Measurements from ENCODE around the gene CHN1.
A peak's percentile ranks its signal among the peaks of the same experiment; 100 is the strongest.

The CHN1 gene

DNA sequence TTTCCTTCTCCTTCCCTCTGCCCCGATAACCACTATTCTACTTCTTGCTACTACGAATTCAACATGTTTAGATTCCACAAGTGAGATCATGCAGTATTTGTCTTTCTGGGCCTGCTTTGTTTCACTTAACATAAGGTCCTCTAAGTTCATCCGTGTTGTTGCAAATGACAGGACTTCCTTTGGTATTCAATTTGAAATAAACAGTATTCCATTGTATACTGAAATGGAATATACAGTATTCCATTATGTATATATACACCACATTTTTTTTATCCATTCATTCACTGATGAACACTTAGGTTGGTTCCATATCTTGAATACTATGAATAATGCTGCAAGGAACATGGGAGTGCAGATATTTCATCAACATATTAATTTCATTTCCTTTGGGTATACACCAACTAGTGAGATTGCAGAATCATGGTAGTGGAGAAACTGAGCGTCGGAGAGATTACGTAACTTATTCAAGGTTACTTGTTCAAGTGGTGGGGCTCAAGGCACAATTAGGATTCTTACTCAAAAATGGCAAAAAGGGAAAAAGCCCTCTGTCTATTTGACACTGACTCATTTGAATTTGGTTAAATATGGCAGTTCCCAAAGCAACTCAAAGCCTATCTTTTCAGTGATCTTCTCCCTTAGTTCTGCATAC lies 85.1 kb downstream of the CHN1 start:
- no peak for DNase-seq

DNA sequence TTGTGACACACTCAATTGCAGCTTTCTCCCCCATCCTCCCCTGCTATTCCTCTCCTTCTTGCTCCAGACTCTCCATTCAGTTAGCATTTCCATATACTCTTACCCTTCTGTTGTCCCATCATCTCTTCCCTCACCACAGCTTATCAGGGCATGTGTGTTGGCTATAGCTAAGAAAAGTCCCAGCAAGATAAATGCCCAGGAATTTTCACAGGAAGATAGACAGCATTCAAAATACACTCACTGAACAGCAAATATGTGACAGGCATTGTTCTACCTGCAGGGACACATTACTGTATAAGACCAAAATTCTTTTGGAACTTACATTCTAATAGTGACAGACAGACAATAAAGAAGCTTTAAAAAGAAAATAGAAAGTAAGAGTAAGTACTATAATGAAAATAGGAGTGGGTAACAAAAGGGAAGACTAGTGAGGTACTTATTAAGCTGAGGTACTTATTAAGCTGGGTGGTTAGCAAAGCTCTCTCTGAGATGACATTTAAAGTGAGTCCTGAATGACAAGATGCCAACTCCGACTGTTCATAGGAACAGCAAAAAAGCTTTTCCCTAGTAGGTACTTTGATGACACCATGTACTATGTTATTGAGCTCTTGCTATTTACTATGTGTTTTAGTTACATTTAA lies 86.2 kb downstream of the CHN1 start:
- no peak for DNase-seq

DNA sequence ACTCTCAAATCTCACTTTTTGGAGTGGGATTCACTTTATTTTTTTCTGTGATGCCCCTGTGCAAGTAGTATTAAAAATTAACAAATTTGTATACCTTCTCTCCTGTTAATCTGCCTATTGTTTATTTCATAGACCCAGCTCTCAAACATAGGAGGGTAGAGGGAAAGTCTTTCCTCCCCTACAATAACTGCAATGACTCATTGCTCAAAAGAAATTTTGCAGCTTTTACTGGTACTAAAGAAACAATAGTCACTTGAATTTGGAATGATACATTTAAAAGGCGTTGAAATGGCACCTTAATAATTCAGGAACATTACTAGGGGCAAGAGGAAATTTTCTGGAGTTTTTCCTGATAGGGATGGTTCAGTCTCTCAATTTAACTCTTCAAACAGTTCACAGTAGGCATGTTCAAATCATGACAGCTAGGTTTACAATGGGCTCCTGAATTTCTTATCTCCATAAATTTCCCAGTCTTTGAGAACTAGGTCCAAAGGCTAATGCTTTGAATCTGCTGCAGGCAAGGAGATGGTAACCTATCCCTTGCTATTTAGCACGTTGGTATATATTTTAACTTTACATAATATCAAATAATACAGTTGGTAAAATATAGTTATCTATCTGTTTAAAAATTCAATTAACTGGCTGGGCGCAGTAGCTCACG lies 88.8 kb downstream of the CHN1 start:
- DNase-seq, result no peak

DNA sequence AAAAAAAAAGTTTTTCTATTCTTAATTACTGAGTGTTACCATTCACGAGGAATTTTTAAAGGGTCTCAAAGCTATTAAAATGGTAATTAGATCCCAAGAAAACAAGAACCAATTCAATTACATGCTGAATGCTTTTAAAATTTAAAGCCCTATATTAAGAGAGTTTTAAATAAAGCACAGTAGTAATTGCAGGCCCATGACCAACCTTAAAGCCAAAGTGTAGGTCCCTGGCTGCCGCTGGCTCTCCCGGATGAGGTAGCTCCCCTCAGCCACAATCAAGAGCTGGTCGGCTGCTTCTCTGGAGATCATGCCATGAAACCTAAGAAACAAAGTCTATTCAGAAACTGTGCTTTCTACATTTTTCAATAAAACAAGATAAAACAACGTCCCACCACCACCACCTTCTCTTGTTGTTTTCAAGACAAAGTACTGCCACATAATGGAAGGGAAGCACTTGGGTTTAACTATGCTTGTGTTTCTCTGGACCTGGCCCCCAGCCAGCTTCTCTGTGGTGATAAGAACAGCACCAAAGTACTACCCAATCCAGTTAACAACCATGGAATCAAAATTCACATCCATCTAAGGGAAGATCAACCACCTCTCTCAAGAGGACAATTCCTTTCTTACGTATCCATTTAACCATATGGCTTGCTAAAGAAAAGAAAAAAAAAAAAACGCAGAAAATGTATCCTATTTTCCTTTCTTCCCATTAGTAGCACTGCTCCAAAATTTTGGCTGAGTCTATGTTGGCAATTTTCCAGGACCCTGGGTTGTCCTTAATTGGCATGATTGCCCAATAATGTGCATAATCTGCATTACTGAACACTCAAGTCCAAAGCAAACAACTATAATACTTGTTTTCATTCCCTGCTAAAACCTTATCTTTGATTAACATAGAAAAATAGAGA lies 90.1 kb downstream of the CHN1 start:
- DNase-seq, result no peak

DNA sequence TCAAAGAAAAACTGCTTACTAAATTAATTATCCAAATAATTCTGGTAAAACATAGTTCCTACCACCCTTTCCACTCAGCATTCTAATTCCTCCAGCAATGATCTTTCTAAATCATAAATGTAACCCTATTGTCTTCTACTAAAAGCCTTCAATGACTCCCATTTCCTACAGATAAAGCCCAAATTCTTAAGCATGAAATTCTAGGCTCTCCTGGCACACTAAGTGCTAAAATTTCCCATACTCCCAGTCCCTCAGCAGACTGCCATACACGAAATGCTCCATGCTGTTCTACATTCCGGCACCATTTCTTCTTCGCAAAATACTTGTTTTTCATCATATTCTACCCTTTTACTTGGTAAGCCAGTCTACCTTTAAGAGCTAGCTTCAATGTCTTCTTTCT lies 96.9 kb downstream of the CHN1 start:
- DNase-seq, result no peak

DNA sequence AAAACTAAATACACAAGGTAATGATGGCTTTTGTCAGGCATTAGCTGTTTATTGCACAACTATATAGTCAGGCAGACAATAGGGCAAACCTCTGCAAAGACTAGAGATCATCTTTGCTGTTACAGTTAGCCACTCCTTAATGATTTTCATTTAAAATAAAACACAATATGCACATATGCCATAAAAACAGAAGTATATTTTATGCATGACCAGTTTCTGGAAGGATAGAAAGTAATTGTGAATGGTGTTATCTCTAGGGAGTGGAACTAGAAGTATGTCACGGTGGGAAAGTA lies 102.0 kb downstream of the CHN1 start:
- no peak for DNase-seq

DNA sequence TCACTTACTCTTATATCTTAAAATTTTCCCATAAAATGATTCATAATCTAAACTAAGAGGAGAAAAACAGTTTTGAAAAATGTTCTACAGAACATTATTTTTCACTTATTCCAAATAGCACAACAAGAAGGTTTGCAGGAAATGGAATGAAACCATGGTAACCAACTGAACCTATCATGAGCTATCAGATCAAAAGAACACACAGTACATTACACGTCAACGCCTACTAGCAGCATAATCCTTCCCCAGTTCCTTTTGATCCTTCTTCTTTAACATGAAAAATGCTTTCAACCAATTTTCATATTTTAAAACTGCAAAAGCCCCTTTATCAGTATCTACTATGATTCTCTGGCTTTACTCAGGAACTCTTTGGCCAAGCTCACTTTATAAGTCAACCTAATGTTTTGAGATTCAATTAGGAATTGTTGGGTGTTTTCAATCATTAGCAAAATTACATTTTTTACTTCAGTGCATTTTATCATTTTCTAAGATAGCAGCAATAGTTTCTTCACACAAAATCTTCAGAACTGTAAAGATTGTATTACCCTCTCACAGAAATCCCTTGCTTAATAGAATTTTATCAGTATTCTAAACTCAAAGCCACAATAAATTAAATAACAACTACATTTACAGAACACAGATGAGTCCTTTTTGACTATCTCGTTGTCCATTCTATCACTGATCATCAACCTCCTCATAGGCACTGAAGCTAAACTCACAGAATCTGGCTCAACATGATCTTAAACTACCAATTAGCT lies 102.5 kb downstream of the CHN1 start:
- no peak for DNase-seq

DNA sequence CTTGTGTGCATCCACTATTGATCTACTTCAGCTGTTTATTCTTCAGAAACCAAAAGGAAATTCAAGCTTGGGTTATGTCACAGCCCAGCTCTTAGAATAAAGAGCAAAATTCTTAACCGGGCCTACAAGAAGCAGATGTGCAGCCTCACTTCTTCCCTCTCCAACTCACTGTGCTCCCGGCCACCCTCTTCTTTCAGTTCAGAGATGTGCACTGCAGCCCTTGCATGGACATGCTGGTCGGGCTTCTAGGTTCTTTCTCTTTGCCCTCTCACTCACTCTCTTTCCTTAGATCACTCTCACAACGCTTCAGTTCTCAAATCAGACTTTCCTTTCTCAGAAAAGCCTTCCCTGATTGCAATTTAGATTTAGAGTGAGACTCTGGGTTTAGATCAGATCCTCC lies 104.1 kb downstream of the CHN1 start:
- DNase-seq, result peak in 1 of 5 donors; percentile 23

DNA sequence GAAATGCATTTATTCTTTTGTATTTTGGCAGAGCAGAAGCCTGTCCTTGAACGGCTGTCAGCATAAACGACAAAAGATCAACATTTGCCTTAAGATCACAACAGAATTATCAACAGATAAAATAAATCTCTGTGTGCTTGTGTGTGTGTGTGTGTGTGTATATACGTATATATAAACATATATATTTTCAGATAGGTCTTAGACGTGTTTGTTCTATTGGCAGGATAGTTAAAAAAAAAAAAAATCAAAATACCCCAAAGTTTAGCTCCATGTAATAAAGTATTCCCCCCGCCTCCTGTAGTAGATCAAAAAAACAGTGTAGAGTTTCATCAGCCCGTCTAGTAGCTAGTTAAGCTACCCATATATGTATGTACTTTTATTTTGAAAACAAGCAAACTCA lies 107.9 kb downstream of the CHN1 start:
- no peak for DNase-seq

DNA sequence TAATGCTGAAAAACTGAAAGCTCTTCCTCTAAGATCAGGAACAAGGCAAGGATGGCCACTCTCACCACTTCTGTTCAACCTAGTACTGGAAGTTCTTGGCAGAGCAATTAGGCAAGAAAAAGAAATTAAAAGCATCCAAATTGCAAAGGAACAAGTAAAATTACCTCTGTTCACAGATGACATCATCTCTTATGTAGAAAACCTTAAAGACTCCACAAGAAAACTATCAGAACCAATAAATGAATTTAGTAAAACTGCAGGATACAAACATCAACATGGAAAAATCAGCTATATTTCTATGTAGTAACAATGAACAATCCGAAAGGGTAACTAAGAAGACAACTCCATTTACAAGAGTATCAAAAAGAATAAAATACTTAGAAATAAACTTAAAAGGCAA lies 112.2 kb downstream of the CHN1 start:
- DNase-seq, result no peak

DNA sequence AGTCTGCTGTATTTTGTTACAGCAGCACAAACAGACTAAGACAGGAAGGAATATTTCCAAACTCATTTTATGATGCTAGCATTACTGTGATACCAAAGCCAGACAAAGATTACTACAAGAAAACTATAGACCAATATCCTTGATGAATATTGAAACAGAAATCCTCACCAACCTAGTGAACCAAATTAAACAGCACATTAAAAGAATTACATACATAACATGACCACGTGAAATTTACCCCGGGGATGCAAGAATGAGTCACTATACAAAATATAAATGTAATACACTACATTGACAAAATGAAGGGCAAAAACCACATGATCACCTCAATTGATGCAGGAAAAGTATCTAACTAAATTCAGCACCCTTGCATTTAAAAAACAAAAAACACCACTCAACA lies 112.6 kb downstream of the CHN1 start:
- no peak for DNase-seq

DNA sequence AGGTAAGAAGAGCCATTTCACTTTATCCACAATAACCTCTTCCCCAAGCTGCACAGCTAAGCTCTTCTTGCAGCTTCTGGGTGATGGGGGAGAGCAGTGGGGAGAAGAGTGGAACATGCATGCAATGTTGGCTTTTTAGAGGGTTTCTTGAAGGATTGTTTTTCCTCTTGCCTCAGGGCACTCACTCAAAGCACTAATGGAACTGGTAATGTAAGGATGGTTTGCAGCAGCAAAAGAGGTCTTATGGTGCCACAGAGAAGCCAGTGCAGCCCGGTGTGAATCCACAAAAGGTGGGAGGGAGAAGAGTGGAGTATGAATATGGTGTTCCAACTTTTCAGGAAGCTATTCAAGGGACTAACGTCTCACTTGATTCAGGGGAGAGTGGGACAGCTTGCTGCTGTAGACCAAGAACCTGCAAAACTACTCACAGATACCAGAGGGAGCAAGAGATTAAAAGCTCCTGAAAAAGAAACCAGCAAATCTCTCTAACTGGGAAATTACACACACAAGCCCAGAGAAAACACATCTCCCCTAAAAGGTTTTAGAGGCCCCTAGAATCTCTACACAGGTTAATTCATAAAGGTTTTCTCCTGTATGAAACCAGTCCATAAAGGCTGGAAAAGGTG lies 116.4 kb downstream of the CHN1 start:
- DNase-seq, result no peak

DNA sequence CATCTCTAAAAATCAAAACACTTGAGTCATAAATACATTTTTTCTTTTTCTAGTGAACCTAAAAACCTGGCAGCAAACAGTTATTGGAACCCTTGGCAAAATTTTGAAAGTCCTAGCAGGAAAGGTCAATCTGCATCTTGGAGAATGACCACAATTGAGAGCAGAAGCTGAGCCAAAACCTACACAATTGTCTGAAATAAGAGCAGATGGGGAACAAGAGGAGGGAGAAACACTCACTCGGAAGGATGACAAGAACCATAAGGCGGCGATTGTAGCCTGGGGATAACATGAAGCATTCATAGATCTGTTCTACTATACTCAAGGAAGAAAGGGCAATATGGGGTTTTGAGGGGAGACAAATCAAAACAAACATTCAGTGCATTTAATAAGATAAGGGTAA lies 117.0 kb downstream of the CHN1 start:
- DNase-seq, result no peak

DNA sequence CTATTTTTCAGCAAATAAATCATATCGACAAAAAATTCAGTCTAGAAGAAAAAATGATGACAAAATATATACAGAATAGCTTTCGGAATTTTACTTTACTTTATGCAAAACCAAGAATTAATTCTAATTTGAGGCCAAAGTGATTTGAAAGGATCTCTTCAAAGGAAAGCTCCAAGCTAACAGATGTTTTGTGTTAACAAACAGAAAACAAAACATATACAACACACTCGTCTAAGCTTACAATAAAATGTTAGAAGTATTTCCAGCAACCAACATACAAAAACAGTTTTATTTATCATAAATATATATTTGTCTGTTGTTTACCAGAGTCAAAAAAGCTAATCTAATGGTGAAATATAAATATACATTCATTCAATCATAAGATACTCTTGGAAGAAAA lies 122.8 kb downstream of the CHN1 start:
- no peak for DNase-seq

DNA sequence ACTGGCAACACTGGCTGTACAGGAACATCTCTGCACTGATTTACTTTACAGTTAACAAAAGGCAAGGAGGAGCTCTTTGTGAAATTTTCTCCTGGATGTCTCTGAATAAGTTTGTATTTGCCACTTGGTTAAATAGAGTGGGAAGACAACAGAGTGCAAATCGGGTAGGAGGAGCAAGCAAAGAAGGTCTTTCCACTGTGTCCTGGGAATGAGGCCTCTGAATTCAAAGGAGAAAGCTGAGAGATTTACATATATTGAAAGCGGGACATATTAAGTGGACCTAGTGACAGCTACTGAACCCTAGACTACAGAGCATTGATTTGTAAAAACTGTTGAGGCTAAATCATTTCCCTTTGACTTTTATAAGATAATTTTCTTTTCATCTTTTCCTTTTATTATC lies 123.5 kb downstream of the CHN1 start:
- no peak for DNase-seq

DNA sequence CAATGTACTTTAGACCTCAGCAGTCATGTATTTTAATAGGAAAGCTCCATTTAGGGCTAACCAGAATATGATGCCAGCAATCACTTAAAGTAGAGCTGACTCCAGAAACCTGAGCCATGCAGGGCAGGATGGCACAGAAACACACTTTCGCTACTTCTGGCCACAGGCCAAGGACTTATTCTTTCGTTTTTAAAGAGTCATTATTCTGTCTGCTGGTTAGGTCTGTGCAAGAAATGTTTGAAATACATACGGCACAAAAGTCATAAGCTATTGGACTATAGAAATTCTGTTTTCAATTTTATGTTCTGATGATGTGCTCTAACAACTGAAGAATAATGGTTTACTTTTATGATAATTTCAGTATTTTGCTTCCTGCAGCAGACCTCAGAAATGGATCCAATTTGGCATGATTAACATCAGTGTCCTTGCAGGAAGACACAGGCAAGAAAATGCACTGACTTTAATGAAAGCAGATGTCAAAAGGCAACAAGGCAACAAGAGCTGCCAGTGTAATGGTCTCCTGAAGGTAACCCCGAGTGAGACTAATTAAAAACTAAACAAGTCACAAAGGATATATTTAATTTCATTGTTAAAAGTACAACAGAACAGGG lies 126.5 kb downstream of the CHN1 start:
- no peak for DNase-seq

DNA sequence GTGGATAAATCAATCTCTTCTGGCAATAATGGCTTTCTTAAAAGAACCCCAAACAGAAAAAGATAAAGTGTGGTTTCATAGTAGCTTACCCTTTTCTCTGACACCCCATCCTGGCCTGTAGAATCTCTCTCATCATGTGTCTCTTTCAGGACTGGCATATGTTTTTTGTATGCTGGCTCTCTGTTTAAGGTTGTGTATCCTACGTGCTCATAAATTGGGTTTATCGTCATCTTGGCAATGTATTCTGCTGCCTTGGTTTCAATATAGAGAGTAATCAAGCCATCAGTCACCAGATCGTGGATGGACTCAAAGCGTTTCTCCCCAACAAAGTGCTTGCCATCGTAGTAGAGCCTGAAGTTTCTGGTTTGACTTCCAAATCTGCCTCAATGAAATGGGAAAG lies 127.4 kb downstream of the CHN1 start:
- no peak for DNase-seq

DNA sequence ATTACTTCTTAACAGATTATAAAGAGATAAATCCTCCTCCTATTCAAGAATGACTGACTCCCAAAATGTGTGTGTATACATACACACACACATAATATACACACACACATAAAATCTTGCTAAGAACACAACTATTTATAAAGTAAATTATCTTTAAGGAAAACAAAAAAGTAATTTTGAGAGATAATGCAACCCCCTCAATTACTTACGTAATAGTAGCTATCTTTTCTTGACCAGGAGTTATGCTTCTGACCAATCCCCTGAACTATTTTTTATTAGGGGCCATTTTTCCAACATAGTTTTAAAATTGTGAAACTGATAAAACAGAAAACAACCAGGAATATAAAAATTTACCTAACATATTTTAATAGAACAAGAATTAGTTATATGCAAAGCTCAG lies 127.9 kb downstream of the CHN1 start:
- no peak for DNase-seq

DNA sequence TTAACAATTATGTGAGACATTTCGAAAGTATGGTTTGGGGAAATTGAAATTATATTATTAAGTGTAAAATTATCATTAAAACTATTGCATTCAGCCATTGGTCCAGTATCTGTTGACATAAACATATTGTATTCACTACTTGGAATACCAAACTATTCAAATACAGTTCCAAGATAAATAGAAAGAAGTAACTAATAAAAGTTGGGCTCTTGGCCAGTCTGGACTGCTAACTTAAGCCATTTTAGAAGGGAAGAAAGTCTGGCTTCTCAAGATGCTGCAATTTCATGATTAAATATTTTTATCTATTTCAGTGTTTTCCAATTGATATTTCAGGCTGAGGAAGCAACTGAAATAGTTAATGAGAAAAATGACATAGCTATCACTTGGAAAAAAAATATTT lies 131.1 kb downstream of the CHN1 start:
- no peak for DNase-seq

DNA sequence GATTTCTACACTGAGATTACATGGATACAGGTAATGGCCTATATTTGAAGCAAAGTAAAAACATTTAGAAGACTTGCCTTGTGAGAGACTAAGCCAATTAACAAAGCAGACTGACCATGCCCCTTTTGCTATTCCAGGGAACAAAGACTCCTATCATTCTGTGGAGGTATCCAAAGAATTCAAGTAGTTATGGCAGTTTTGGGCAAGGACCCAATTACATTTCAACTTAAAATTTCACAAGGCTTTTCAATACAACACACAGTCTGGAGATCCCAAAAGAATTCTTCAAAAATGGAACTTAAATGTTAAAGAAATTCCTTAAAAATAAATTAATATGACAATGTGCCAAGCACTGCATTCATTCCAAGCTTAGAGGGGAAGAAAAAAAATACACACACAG lies 131.7 kb downstream of the CHN1 start:
- DNase-seq, result no peak

DNA sequence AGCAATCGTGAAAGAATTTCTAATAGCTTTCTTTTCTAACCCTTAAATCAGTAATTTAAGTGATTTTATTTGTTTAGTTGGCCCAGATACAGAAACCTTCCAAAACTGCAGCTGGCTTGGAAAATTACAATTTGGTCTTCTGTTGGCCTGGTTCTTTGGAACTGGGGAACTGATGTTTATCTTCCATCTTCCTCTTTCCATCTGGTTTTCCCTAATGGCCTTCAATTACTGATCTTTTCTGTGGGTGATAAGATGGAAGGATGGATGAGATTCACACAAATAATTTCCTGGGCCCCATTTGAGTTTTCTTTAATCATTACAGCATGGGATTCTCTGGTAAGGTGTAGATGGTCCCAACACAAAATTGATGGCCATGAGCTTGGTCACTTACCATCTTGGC lies 134.4 kb downstream of the CHN1 start:
- DNase-seq, result no peak

DNA sequence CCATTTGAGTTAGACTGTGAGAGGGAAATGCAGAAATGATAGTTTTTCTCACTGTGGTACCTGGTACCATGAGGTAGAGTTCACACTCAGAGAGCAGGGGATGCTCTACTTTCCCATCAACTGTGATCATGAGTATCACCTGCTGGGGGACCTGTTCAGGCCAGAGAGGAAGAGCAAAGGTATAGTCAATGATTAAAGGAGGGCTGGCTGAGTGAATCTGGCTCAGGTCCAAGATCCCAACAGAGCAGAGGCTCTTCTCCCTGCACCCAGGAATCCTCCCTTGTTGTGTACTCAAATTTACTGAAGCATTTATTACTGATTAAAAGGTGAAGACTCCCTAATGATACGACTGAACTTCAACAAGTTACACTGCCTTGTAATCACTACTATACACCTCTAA lies 136.3 kb downstream of the CHN1 start:
- no peak for DNase-seq
